ENCODE data around the gene ANKRD66. TPM values are rescaled to one million over a fixed set of nuclear protein-coding genes. Genes with fewer than 3 reads are reported as not detected.

ANKRD66 gene
- total RNA-seq, 1 experiment from 2014 or later, result not detected

DNA sequence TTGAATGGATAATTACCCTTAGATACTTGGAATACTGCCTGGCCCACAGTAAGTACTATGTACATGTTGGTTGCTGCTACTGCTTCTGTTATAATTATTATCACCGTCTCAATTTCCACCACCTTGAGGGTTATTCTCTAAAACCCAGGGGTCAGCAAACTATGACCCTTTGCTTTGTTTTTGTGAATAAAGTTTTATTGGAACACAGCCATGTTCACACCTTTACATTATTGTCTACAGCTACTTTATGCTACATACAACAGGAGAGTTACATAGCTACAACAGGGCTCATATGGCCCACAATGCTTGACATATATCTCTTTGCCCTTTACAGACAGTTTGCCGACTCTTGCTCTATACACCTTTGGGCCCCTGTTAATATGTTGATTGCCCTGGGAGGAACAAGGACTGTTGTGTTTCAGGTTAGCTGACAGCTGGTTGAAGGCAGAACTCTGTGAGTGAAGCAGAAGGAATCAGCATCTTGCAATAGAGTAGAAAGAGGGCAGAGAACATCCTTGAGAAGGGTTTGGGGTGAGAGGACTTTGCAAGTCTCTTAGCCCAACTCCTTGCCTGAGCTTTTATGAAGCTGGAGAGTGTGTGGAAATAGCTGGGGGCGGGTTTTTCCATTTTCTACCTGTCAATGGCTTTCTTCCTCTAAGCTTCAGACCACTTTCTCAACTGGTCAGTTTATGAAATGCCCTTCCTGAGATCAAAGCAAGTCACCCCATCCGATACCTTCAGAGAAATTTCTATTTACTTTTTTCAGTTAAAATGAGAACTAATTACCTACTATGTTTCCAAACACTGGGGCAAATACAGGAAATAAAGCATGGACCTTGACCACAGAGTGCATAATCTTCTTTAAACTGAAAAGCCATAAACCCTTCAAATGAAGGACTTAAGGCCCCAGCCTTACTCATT lies 43.0 kb downstream of the ANKRD66 start:
- no TSS peak for BruUV-seq (replicated peaks)
- POLR2A ChIA-PET, result interaction anchor here (0.9 kb wide), 1 partner anchor 22 kb away, joined by 3 read pairs; no protein-coding TSS in a partner anchor
- TF ChIP-seq, protein P1, sequence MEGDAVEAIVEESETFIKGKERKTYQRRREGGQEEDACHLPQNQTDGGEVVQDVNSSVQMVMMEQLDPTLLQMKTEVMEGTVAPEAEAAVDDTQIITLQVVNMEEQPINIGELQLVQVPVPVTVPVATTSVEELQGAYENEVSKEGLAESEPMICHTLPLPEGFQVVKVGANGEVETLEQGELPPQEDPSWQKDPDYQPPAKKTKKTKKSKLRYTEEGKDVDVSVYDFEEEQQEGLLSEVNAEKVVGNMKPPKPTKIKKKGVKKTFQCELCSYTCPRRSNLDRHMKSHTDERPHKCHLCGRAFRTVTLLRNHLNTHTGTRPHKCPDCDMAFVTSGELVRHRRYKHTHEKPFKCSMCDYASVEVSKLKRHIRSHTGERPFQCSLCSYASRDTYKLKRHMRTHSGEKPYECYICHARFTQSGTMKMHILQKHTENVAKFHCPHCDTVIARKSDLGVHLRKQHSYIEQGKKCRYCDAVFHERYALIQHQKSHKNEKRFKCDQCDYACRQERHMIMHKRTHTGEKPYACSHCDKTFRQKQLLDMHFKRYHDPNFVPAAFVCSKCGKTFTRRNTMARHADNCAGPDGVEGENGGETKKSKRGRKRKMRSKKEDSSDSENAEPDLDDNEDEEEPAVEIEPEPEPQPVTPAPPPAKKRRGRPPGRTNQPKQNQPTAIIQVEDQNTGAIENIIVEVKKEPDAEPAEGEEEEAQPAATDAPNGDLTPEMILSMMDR (IDR thresholded peaks at IDR 0.05; ENCODE audit: unreplicated experiment), result no peak
- no peak for DNase-seq (ENCODE audit: unreplicated experiment)
- no peaks in the 10 kb centered on the region for H3K36me3 Mint-ChIP-seq (ENCODE audit: insufficient read depth, unreplicated experiment)
- no peak overlapping the region for H3K4me3 Mint-ChIP-seq (ENCODE audit: unreplicated experiment)
- intact Hi-C loops (cut with micrococcal nuclease), result loop anchor here (10.0 kb wide), 1 partner anchor 255 kb away; the partner anchor contains the start of gene ADGRF1
- no peaks in the 10 kb centered on the region for H3K9me3 Mint-ChIP-seq (ENCODE audit: unreplicated experiment)
- no peaks in the 10 kb centered on the region for H3K27me3 Mint-ChIP-seq (ENCODE audit: insufficient read depth, unreplicated experiment)
- CTCF ChIA-PET, result interaction anchor here (0.6 to 1.2 kb wide), 2 partner anchors 85 to 763 kb away, joined by 3 to 4 read pairs; no protein-coding TSS in a partner anchor
- H3K27ac Mint-ChIP-seq (ENCODE audit: low read depth, unreplicated experiment), result no peak overlapping the region
- no peaks in the 10 kb centered on the region for H3K4me1 Mint-ChIP-seq (ENCODE audit: insufficient read depth, unreplicated experiment)

DNA sequence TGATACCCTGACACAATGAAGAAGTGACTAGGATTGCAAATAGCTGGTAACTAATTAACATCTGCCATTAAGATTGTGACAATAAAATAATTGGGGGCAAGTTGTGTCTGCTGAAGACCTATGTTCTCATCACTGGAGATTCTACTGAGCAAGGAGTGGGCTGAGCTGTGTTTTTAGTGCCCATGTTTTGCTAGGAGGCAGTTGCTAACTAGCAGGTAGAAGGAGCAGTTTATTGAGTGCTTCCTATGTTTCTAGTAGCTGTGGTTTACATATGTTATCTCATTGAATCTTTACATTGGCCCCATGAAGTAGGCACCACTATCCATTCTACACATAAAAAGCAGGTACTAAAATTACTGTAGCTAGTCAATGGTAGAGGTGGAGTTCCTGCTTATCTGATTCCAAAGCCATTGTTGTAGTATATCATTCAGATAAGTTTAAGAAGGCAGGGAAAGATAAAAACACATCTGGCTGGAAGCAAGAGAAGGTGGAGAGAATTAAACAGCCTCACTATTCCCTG lies 43.7 kb downstream of the ANKRD66 start:
- H3K36me3 Mint-ChIP-seq (ENCODE audit: insufficient read depth, unreplicated experiment), result no peaks in the 10 kb centered on the region
- H3K27me3 Mint-ChIP-seq (ENCODE audit: insufficient read depth, unreplicated experiment), result no peaks in the 10 kb centered on the region
- TF ChIP-seq, protein P1 (IDR thresholded peaks at IDR 0.05; ENCODE audit: unreplicated experiment), result no peak
- intact Hi-C loops (cut with micrococcal nuclease), result no loop called here
- no peak overlapping the region for H3K4me3 Mint-ChIP-seq (ENCODE audit: unreplicated experiment)
- DNase-seq (ENCODE audit: unreplicated experiment), result no peak
- no peaks in the 10 kb centered on the region for H3K9me3 Mint-ChIP-seq (ENCODE audit: unreplicated experiment)
- CTCF ChIA-PET, result interaction anchor here (1.2 kb wide), 1 partner anchor 86 kb away, joined by 4 read pairs; no protein-coding TSS in a partner anchor
- POLR2A ChIA-PET, result interaction anchor here (0.9 kb wide), 1 partner anchor 21 kb away, joined by 3 read pairs; no protein-coding TSS in a partner anchor
- H3K27ac Mint-ChIP-seq (ENCODE audit: low read depth, unreplicated experiment), result no peak overlapping the region
- BruUV-seq (replicated peaks), result no TSS peak
- no peaks in the 10 kb centered on the region for H3K4me1 Mint-ChIP-seq (ENCODE audit: insufficient read depth, unreplicated experiment)

DNA sequence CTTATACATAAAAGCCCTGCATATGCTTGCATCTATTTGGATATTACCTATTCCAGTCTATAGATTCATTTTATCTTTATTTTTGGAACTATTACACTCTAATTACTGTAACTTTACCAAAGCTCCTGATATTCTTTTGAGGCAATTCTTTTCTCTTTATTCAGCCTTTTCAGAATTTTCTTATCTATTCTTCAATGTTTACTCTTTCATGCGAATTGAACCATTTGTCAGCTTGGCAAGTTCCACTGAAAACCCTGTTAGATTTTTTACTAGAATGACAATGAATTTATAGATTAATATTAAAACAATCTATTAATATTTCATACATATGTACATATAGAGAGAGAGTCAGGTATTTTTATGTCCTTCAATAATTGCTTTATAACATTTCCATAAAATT lies 45.9 kb downstream of the ANKRD66 start:
- POLR2A ChIA-PET, result no interaction called here
- peaks cover 13% of the 10 kb centered on the region for H3K4me1 Mint-ChIP-seq (ENCODE audit: insufficient read depth, unreplicated experiment)
- no TSS peak for BruUV-seq (replicated peaks)
- H3K27ac Mint-ChIP-seq (ENCODE audit: low read depth, unreplicated experiment), result no peak overlapping the region
- TF ChIP-seq, protein P1 (IDR thresholded peaks at IDR 0.05; ENCODE audit: unreplicated experiment), result no peak
- DNase-seq (ENCODE audit: unreplicated experiment), result no peak
- no peaks in the 10 kb centered on the region for H3K27me3 Mint-ChIP-seq (ENCODE audit: insufficient read depth, unreplicated experiment)
- no peaks in the 10 kb centered on the region for H3K9me3 Mint-ChIP-seq (ENCODE audit: unreplicated experiment)
- no peaks in the 10 kb centered on the region for H3K36me3 Mint-ChIP-seq (ENCODE audit: insufficient read depth, unreplicated experiment)
- no peak overlapping the region for H3K4me3 Mint-ChIP-seq (ENCODE audit: unreplicated experiment)
- intact Hi-C loops (cut with micrococcal nuclease), result no loop called here
- CTCF ChIA-PET, result interaction anchor here (1.3 kb wide), 1 partner anchor 8 kb away, joined by 3 read pairs; no protein-coding TSS in a partner anchor

DNA sequence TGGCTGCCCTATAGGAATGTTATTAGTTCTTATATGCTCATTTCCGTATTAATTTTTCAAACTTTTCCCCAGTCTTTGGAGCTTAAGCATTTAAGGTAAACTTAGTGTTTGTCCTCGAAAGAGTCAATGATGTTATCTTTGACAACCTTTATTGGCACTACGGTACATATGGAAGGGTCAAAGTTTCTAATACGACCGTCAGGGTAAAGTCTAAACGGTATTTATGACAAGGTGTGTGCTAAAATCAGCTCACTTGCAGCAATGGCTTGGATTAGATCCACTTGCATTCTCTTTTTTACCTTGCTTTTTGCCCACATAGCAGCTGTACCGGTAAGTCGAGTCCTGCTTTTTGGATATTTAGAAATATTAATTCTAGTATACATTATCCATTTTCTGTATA lies 46.4 kb downstream of the ANKRD66 start, which contains the start of gene MEP1A:
TSS of gene MEP1A (plus strand) at position 252 of the 400 bp plus-strand sequence. CDS start at position 262, 10 bp downstream.
- Mint-ChIP-seq H3K4me1 (ENCODE audit: insufficient read depth, unreplicated experiment) (peaks cover 18% of the 10 kb centered on the region), H3K36me3 (ENCODE audit: insufficient read depth, unreplicated experiment) (no peaks in the 10 kb centered on the region), H3K4me3 (ENCODE audit: unreplicated experiment) (no peak within 1 kb of the TSS), H3K27me3 (ENCODE audit: insufficient read depth, unreplicated experiment) (no peaks in the 10 kb centered on the region), H3K9me3 (ENCODE audit: unreplicated experiment) (no peaks in the 10 kb centered on the region), H3K27ac (ENCODE audit: low read depth, unreplicated experiment) (no peak within 1 kb of the TSS)
- DNase-seq (ENCODE audit: unreplicated experiment), result no peak
- BruUV-seq (replicated peaks), result no TSS peak
- intact Hi-C loops (cut with micrococcal nuclease), result no loop called here
- CTCF ChIA-PET, result interaction anchor here (0.6 to 1.3 kb wide), 2 partner anchors 9 to 61 kb away, joined by 3 read pairs; no protein-coding TSS in a partner anchor
- POLR2A ChIA-PET, result interaction anchor here (0.6 kb wide), 1 partner anchor 302 kb away, joined by 3 read pairs; the partner anchor contains the start of gene RCAN2
- TF ChIP-seq, protein P1 (IDR thresholded peaks at IDR 0.05; ENCODE audit: unreplicated experiment), result no peak

All from MCF 10A (cell line).